ENCODE results near the gene NT5C3A. TPM values are rescaled to one million over a fixed set of nuclear protein-coding genes. Genes with fewer than 3 reads are reported as not detected.

The NT5C3A gene
- total and polyA plus RNA-seq, 9 of the 15 experiments (the other 6 are each of a cell fraction or from before 2014, with no cell fraction given) = 18.6 to 60.1 (median 40.0) TPM

GRCh38 chr7:33108554-33109004 lies 46.0 kb upstream of the NT5C3A start:
- H3K36me3 ChIP-seq (ENCODE audit: control insufficient read depth, insufficient read depth, low read length) = peaks cover 14% of the 10 kb centered on the region
- H3K27me3 ChIP-seq (ENCODE audit: control insufficient read depth in 2 of 2, insufficient read depth in 2 of 2, low read length in 2 of 2) = no peaks in the 10 kb centered on the region
- FAIRE-seq (no peak), DNase-seq (ENCODE audit: extremely low read depth in 1 of 4, low spot score in 3 of 4) (peak in 2 of 4 experiments; percentile 27 to 55), ATAC-seq (peak; percentile 70)
- H3K9me1 ChIP-seq (ENCODE audit: control insufficient read depth, insufficient read depth, low read length) = no peaks in the 10 kb centered on the region
- 0 out of 2 replicates have a peak, but pooled peaks cover 12% of the 10 kb centered on the region for H4K20me1 ChIP-seq (replicated peaks; ENCODE audit: control insufficient read depth, insufficient read depth, low read length)
- no TSS peak for BruUV-seq (replicated peaks)
- in situ Hi-C loops (cut with MboI) (no loop called here), intact Hi-C loops (cut with micrococcal nuclease) (no loop called here)
- H3K9me3 ChIP-seq (replicated peaks; ENCODE audit: control insufficient read depth, insufficient read depth, low read depth, low read length) = no peaks in the 10 kb centered on the region
- H3K9ac ChIP-seq (ENCODE audit: insufficient read depth in 1 of 2, low read depth in 2 of 2, low read length in 2 of 2) = peak overlapping the region; percentile 80 to 97
- POLR2A ChIA-PET = interaction anchor here (0.6 to 1.0 kb wide), 3 partner anchors 9 to 45 kb away, joined by 3 read pairs; no protein-coding TSS in a partner anchor
- CTCF ChIA-PET (ENCODE audit: low intra/inter-chr PET ratio) = interaction anchor here (0.5 to 1.8 kb wide), 4 partner anchors 159 to 417 kb away, joined by 4 to 5 read pairs (median 5); no protein-coding TSS in a partner anchor
- peak overlapping the region; percentile 89 for H2AFZ ChIP-seq (ENCODE audit: low read depth, low read length)
- peak overlapping the region; percentile 99 for H3K4me3 ChIP-seq
- H3K79me2 ChIP-seq (ENCODE audit: control insufficient read depth, insufficient read depth, low read length) = peaks cover 56% of the 10 kb centered on the region
- peak overlapping the region; percentile 77 for H3K27ac ChIP-seq (ENCODE audit: extremely low read depth, low read depth, low read length)
- WGBS (ENCODE audit: insufficient coverage, low coverage, missing lambda C conversion rate) = 0% methylated on average over 10 of the region's 10 CpGs
- H3K4me1 ChIP-seq (replicated peaks in 1 of 2; ENCODE audit: control insufficient read depth in 2 of 2, insufficient read depth in 2 of 2, low read length in 2 of 2) = peaks cover 10 to 11% of the 10 kb centered on the region in 2 experiments; a peak in 4 of 5 replicates
- H3K4me2 ChIP-seq (ENCODE audit: insufficient read depth, low read length) = peak overlapping the region; percentile 88
- TF ChIP-seq ZNF23 (CRISPR knock-in tag; IDR thresholded peaks at IDR 0.05) (no peak), KAT7 (CRISPR knock-in tag; IDR thresholded peaks at IDR 0.05; ENCODE audit: borderline replicate concordance) (no peak), BHLHE40 (IDR thresholded peaks at IDR 0.05; ENCODE audit: low read length) (no peak), SAP30 (IDR thresholded peaks at IDR 0.05; ENCODE audit: borderline replicate concordance, insufficient read depth, low read depth, low read length, poor library complexity, severe bottlenecking) (peak; percentile 4), GABPB2 (CRISPR knock-in tag; conservative IDR thresholded peaks at IDR 0.05) (no peak), DIDO1 (tag; IDR thresholded peaks at IDR 0.05; ENCODE audit: low read depth) (0 out of 2 replicates have a peak, but pooled peaks have one; percentile 23), PRDM10 (IDR thresholded peaks at IDR 0.05; ENCODE audit: partially characterized antibody) (peak; percentile 59), ZNF212 (CRISPR knock-in tag; IDR thresholded peaks at IDR 0.05) (no peak), EP400 (IDR thresholded peaks at IDR 0.05) (no peak), NRF1 (conservative IDR thresholded peaks at IDR 0.05 in 1 of 2, IDR thresholded peaks at IDR 0.05 in 1 of 2) (peak; percentile 3 to 18; a peak in 1 of 4 replicates), U2AF1 (optimal IDR thresholded peaks at IDR 0.05; ENCODE audit: low read depth, low read length) (no peak)
- TF ChIP-seq, protein P1, sequence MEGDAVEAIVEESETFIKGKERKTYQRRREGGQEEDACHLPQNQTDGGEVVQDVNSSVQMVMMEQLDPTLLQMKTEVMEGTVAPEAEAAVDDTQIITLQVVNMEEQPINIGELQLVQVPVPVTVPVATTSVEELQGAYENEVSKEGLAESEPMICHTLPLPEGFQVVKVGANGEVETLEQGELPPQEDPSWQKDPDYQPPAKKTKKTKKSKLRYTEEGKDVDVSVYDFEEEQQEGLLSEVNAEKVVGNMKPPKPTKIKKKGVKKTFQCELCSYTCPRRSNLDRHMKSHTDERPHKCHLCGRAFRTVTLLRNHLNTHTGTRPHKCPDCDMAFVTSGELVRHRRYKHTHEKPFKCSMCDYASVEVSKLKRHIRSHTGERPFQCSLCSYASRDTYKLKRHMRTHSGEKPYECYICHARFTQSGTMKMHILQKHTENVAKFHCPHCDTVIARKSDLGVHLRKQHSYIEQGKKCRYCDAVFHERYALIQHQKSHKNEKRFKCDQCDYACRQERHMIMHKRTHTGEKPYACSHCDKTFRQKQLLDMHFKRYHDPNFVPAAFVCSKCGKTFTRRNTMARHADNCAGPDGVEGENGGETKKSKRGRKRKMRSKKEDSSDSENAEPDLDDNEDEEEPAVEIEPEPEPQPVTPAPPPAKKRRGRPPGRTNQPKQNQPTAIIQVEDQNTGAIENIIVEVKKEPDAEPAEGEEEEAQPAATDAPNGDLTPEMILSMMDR (IDR thresholded peaks at IDR 0.05 in 2 of 3, conservative IDR thresholded peaks at IDR 0.05 in 1 of 3; ENCODE audit: insufficient read depth in 2 of 3, low read depth in 1 of 3, low read length in 3 of 3) = peak in 1 of 3 experiments; percentile 41; a peak in 2 of 6 replicates
- TF ChIP-seq, protein P2, sequence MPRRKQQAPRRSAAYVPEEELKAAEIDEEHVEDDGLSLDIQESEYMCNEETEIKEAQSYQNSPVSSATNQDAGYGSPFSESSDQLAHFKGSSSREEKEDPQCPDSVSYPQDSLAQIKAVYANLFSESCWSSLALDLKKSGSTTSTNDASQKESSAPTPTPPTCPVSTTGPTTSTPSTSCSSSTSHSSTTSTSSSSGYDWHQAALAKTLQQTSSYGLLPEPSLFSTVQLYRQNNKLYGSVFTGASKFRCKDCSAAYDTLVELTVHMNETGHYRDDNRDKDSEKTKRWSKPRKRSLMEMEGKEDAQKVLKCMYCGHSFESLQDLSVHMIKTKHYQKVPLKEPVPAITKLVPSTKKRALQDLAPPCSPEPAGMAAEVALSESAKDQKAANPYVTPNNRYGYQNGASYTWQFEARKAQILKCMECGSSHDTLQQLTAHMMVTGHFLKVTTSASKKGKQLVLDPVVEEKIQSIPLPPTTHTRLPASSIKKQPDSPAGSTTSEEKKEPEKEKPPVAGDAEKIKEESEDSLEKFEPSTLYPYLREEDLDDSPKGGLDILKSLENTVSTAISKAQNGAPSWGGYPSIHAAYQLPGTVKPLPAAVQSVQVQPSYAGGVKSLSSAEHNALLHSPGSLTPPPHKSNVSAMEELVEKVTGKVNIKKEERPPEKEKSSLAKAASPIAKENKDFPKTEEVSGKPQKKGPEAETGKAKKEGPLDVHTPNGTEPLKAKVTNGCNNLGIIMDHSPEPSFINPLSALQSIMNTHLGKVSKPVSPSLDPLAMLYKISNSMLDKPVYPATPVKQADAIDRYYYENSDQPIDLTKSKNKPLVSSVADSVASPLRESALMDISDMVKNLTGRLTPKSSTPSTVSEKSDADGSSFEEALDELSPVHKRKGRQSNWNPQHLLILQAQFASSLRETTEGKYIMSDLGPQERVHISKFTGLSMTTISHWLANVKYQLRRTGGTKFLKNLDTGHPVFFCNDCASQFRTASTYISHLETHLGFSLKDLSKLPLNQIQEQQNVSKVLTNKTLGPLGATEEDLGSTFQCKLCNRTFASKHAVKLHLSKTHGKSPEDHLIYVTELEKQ (CRISPR knock-in tag; IDR thresholded peaks at IDR 0.05) = no peak
